Right lobe of liver (tissue), 4 donors: ENCODE data around the gene KIF25.

Source experiments
- CTCF ChIP-seq, 4 donors: fragments of 200-600 bp in 3 of 4; fragments of 450-650 bp in 1 of 4; IDR thresholded peaks; one replicate each; pipeline versions ENCODE4 v1.5.1 to v1.8.0; 2016 to 2022; ENCODE audit warnings: antibody characterized with exemption in 4 of 4, mild to moderate bottlenecking in 2 of 4
- POLR2A ChIP-seq: fragments of 450-650 bp; IDR thresholded peaks from one replicate; pipeline ENCODE4 v1.6.1; 2017; ENCODE audit warnings: antibody characterized with exemption, mild to moderate bottlenecking
- donor health status: DM: no; HTN: no; CAD: no.
- donor health status: DM: no; HTN: no; CAD: no.
- donor health status: DM: no; HTN: yes; CAD: no.

DNA sequence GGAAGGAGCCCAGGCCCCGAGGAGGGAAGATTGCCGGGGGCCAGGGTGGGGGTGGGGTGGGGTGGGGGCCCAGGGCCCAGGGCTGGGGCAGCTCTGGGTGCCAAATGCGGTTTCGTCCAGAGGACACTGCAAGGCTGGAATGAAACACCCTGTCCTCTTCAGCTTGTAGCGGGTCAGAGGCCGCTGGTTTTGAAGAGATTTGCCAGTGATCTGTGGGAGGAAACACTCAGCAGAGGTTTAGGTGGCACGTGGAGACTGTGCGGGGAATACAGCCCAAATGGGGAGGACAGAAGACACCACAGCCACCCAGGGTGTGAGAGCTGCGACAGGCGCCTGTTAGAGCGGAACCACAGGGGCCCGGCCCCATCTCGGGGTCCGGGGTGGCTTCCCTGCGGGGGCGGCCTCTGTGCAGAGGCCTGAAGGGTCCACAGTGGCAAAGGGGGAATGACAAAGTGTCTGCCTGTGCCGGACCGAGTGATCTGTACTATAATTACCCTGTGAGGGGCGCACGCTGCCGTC, 52.3 kb downstream of the KIF25 start:
- TF ChIP-seq POLR2A: no peak
- no peak for TF ChIP-seq CTCF (IDR thresholded peaks at IDR 0.05)
